ENCODE measurements around the gene TPPP3. TPM values are rescaled to one million over a fixed set of nuclear protein-coding genes. Genes with fewer than 3 reads are reported as not detected.

The TPPP3 gene
- total and polyA plus RNA-seq, 2 donors (not counting 3 experiments of a cell fraction or from before 2014, with no cell fraction given): 0.33 to 1.3 TPM

GRCh38 chr16:67438098-67438791, 44.9 kb upstream of the TPPP3 start:
- CTCF ChIA-PET: interaction anchor here (1.4 to 6.8 kb wide), 2 partner anchors 10 kb away, joined by 5 to 53 read pairs; no protein-coding TSS in a partner anchor
- TF ChIP-seq FOS (IDR thresholded peaks at IDR 0.05; ENCODE audit: borderline replicate concordance, insufficient read depth, low read length) (no peak), POLR2A (IDR thresholded peaks at IDR 0.05; ENCODE audit: low read depth, low read length) (no peak), POLR2AphosphoS5 (IDR thresholded peaks at IDR 0.05; ENCODE audit: insufficient read depth, low read depth, low read length) (no peak), GATA2 (IDR thresholded peaks at IDR 0.05; ENCODE audit: insufficient read depth, insufficient read length, low read depth, low read length) (no peak), JUN (IDR thresholded peaks at IDR 0.05; ENCODE audit: borderline replicate concordance, insufficient read depth, insufficient read length, low read depth) (no peak), EZH2 (IDR thresholded peaks at IDR 0.05; ENCODE audit: borderline replicate concordance, low read depth, low read length, severe bottlenecking) (no peak), MYC (IDR thresholded peaks at IDR 0.05; ENCODE audit: low read depth, low read length) (no peak)
- TF ChIP-seq, protein P1, sequence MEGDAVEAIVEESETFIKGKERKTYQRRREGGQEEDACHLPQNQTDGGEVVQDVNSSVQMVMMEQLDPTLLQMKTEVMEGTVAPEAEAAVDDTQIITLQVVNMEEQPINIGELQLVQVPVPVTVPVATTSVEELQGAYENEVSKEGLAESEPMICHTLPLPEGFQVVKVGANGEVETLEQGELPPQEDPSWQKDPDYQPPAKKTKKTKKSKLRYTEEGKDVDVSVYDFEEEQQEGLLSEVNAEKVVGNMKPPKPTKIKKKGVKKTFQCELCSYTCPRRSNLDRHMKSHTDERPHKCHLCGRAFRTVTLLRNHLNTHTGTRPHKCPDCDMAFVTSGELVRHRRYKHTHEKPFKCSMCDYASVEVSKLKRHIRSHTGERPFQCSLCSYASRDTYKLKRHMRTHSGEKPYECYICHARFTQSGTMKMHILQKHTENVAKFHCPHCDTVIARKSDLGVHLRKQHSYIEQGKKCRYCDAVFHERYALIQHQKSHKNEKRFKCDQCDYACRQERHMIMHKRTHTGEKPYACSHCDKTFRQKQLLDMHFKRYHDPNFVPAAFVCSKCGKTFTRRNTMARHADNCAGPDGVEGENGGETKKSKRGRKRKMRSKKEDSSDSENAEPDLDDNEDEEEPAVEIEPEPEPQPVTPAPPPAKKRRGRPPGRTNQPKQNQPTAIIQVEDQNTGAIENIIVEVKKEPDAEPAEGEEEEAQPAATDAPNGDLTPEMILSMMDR (IDR thresholded peaks at IDR 0.05; ENCODE audit: extremely low read depth in 1 of 2, insufficient read depth in 1 of 2, low read depth in 1 of 2, low read length in 2 of 2): no peak
- TF ChIP-seq, protein P2, sequence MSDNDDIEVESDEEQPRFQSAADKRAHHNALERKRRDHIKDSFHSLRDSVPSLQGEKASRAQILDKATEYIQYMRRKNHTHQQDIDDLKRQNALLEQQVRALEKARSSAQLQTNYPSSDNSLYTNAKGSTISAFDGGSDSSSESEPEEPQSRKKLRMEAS (IDR thresholded peaks at IDR 0.05; ENCODE audit: insufficient read depth, insufficient read length): no peak

More at GRCh38 chr16:67438098-67438791, 44.9 kb upstream of the TPPP3 start:
- Histone ChIP-seq H3K4me3 (replicated peaks in 1 of 3; ENCODE audit: insufficient read depth in 1 of 3, low read depth in 1 of 3, low read length in 3 of 3) (no peak overlapping the region), H3K27ac (ENCODE audit: insufficient read depth, low read depth, low read length) (no peak overlapping the region), H4K20me1 (replicated peaks; ENCODE audit: control insufficient read depth, extremely low read depth, insufficient read depth, low read length) (no peaks in the 10 kb centered on the region), H3K27me3 (ENCODE audit: control insufficient read depth in 2 of 2, insufficient read depth in 2 of 2, low read length in 2 of 2) (no peaks in the 10 kb centered on the region), H2AFZ (ENCODE audit: low read depth, low read length) (no peak overlapping the region), H3K9me3 (replicated peaks; ENCODE audit: control insufficient read depth, insufficient read depth, low read length) (no peaks in the 10 kb centered on the region), H3K9ac (replicated peaks; ENCODE audit: extremely low read depth, insufficient read depth, low read length) (no peak overlapping the region), H3K4me1 (ENCODE audit: control insufficient read depth, extremely low read depth, insufficient read depth, low read length) (no peaks in the 10 kb centered on the region), H3K79me2 (ENCODE audit: control insufficient read depth, insufficient read depth, low read length) (no peaks in the 10 kb centered on the region), H3K4me2 (ENCODE audit: insufficient read depth, low read length) (no peak overlapping the region), H3K9me1 (replicated peaks; ENCODE audit: control insufficient read depth, extremely low read depth, insufficient read depth, low read length) (no peaks in the 10 kb centered on the region), H3K36me3 (ENCODE audit: control insufficient read depth in 2 of 2, extremely low read depth in 1 of 2, insufficient read depth in 2 of 2, low read length in 2 of 2) (peaks cover 0 to 28% of the 10 kb centered on the region in 2 experiments)
- intact Hi-C loops (cut with micrococcal nuclease) (no loop called here), dilution Hi-C loops (cut with MboI; ENCODE audit: extremely low pct_ligation_motif_present, low sequenced_read_pairs) (no loop called here)
- no peak for DNase-seq (ENCODE audit: low read depth, low spot score)
- POLR2A ChIA-PET: no interaction called here
- BruUV-seq (replicated peaks): TSS peak; percentile 86
- FAIRE-seq: no peak

Data from endothelial cell of umbilical vein (primary cell).